GM20431 (cell line): Measurements from ENCODE around the gene KRTAP6-3.

Experiments used
- in situ Hi-C: fragments of 300-500 bp; cut with MseI, MboI; formaldehyde crosslinking; loops from one replicate; pipeline ENCODE4 v1.15.0; 2020; ENCODE audit warnings: low sequenced_read_pairs; ENCODE audit not compliant: unreplicated experiment

Gene KRTAP6-3

GRCh38 chr21:30620522-30620921 lies 28.3 kb downstream of the KRTAP6-3 start, which contains the start of gene KRTAP20-4:
Gene KRTAP20-4, plus strand, starts transcription at chr21:30620627.
- in situ Hi-C loops: no loop called here

GRCh38 chr21:30623362-30623761 lies 31.1 kb downstream of the KRTAP6-3 start:
- in situ Hi-C loops: no loop called here

GRCh38 chr21:30625449-30626165 lies 33.4 kb downstream of the KRTAP6-3 start:
- in situ Hi-C loops: no loop called here

GRCh38 chr21:30628109-30628508 lies 35.9 kb downstream of the KRTAP6-3 start:
- in situ Hi-C loops: no loop called here

GRCh38 chr21:30629200-30629599 lies 37.0 kb downstream of the KRTAP6-3 start:
- in situ Hi-C loops: no loop called here

GRCh38 chr21:30634906-30635305 lies 42.7 kb downstream of the KRTAP6-3 start, which contains the start of gene KRTAP20-2:
Gene KRTAP20-2, plus strand, starts transcription at chr21:30635206. Its CDS starts 58 bp downstream, at chr21:30635264.
- in situ Hi-C loops: no loop called here

GRCh38 chr21:30638686-30639085 lies 46.4 kb downstream of the KRTAP6-3 start:
- in situ Hi-C loops: no loop called here

- in situ Hi-C loops: no loop called here
Observed at GRCh38 chr21:30642564-30642963, 50.3 kb downstream of the KRTAP6-3 start, which contains the start of gene KRTAP20-3. Gene KRTAP20-3, plus strand, starts transcription at chr21:30642864.
